Activated CD8-positive, alpha-beta memory T cell treated with anti-CD3 and anti-CD28 coated beads, Interleukin-2, amount 50 U/mL, for 1 hour (primary cell): ENCODE measurements around the gene LTF.
"Not testable (repeated sequence)": the region's sequence is repeated elsewhere in the genome, so short reads cannot be mapped to it uniquely, and the experiment has no call there.

Source experiments
- DNase-seq: peaks from one replicate; pipeline ENCODE4 v3.0.0-alpha.2; 2020; ENCODE audit errors: extremely low read depth

LTF gene

DNA sequence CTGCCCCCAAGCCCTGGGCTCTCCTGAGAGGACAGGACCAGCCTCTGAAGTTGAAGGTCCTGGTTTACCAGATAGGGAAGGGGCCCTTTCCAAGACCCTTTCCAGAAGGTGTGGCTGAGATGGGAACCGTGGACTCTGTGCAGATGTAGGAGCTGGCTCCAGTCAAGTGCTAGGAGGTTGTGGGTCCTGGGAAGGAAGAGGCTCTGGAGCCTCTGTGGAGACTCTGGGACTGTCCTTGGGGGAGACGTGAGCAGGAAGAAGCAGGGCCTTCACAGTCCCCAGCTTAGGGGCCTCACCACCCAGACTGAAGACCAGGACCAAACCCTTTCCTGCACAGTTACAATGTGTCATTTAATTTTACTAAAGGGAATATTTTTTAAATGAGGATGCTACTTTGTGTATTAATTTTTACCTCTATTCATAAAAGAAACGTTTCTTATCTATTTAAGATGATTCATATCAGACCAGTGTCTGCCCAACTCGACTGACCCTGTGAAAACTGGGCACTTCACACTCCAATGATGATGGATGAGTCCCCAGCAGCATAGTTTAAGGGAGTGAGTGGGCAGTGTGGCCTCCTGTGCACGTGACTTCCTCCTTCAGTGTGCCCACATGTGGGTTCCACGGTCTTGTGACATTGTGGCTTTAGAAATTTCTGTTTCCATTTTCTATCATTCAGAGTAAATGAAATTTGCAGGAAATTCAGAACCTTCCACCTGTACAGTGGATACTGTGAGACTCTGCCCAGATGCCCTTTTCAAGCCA, 68.8 kb downstream of the LTF start:
- DNase-seq, result no peak

DNA sequence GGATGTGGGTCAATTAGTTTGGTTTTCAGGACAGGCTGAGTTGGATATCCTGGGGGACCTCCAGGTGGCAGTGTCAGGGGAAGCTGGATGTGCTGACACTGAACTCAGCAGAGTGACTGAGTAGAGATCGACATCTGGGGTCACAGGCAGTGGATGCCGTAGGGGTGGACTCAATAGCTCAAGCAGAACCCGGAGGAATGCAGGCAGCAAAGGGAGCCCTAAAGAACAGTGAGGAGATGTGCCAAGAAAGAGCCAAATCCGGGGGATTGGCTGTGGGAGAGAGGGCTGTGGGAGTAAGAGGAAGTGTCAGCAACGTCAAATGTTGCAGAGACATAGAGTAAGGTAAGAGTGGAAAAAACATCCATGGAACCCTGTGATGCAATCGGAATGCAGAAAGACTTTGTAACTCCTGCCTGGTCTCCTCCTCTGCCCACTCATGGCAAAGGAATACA, 69.5 kb downstream of the LTF start:
- no peak for DNase-seq

GRCh38 chr3:46393554-46394434, 70.9 kb downstream of the LTF start:
- no peak for DNase-seq

GRCh38 chr3:46393011-46393410, 71.7 kb downstream of the LTF start:
- DNase-seq, result no peak

DNA sequence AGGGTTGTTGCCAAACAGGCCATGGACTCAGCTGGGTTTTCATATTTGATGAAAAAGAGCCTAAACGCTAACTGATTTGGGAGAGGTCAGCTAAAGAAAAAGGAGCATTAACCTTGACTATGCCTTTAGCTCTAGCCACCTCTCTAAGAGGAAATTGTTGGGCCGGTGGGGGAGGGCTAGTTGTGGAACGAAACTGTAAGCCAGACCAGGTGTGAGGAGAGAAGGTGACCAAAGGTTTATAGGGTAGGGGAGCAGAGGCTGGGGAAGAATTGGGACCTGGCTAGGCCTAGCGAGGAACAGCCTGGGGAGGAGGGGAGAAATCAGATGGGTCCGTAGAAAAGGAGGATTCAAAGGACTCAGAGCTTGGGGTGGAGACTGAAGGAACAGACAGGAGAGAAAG, 73.2 kb downstream of the LTF start:
- DNase-seq, result not testable (repeated sequence)

GRCh38 chr3:46389306-46389705, 75.4 kb downstream of the LTF start:
- DNase-seq, result no peak

GRCh38 chr3:46388847-46389246, 75.9 kb downstream of the LTF start:
- not testable (repeated sequence) for DNase-seq

DNA sequence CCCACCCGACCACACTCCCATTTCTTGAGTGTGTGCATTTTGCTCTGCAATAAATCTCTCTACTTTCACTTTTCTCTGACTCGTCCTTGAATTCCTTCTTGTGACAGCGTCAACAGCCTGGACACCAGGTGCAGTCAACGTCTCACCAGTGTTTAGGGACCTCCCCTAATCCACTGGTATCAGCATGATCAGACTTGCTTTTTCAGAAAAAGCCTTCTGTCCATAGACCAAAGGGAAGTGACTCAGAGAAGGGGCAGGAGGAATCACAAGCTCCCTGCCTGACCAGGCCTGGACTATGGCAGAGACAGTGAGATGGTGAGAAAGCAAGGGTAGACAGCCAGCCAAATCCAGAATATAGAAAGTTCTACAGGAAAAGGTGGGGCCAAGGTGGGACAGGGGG, 78.5 kb downstream of the LTF start:
- DNase-seq, result no peak
